Nephron progenitor cell (in vitro differentiated cells): ENCODE measurements around the gene SGK1.

Experiments
- DNase-seq: peaks from one replicate; pipeline ENCODE4 v3.0.0; 2021
- H3K27ac Mint-ChIP-seq: 2 replicates; pipeline ENCODE4 v1.8.0; 2021; ENCODE audit warnings: mild to moderate bottlenecking, moderate library complexity, mixed read lengths
- H3K27me3 Mint-ChIP-seq: 2 replicates; pipeline ENCODE4 v1.8.0; 2021; ENCODE audit warnings: mild to moderate bottlenecking, low read depth, mixed read lengths; ENCODE audit not compliant: poor library complexity
- H3K36me3 Mint-ChIP-seq: 2 replicates; pipeline ENCODE4 v1.8.0; 2021; ENCODE audit warnings: low read depth, mixed read lengths
- H3K4me1 Mint-ChIP-seq: 2 replicates; pipeline ENCODE4 v1.8.0; 2021; ENCODE audit warnings: mixed read lengths
- H3K4me3 Mint-ChIP-seq: 2 replicates; pipeline ENCODE4 v1.8.0; 2021; ENCODE audit warnings: mild to moderate bottlenecking, moderate library complexity, mixed read lengths
- H3K9me3 Mint-ChIP-seq: 2 replicates; pipeline ENCODE4 v1.8.0; 2021; ENCODE audit warnings: mild to moderate bottlenecking, moderate library complexity, mixed read lengths
- TF ChIP-seq, protein P1 (sequence below): fragments of 200-600 bp; sonication (generic); IDR thresholded peaks from 2 replicates; pipeline ENCODE4 v1.5.0; 2021; ENCODE audit warnings: antibody characterized with exemption

Gene SGK1

DNA sequence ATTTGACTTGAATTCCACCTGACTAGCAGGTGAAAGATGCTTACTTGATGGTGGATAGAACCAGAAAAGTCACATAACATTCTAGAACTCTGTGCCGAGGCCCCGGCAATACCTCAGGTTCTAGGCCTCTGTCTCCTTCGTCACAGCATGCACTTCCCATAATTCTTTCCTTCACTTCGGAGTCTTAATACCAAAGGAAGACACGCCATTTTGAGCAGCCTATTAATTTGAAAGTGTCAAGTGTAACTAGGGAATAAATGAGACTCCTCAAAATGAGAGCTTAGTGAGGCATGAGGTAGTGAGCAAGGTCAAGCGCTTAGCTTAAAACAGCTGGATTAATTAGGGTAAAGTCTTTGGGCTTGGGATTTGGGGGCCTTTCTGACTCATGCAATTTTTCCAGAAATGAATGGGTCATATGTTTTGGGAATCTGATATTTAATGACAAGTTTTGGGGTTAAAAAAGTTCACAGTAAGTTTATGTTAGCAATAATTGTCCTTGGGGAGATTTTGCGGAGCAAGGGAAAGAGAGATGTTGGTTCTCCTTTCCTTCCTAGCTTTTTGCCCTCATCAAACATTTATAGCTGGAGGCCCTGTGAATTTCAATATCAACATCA lies 29.1 kb upstream of the SGK1 start:
- DNase-seq: no peak
- H3K4me1 Mint-ChIP-seq: peaks cover 8% of the 10 kb centered on the region
- no peaks in the 10 kb centered on the region for H3K36me3 Mint-ChIP-seq
- TF ChIP-seq, protein P1, sequence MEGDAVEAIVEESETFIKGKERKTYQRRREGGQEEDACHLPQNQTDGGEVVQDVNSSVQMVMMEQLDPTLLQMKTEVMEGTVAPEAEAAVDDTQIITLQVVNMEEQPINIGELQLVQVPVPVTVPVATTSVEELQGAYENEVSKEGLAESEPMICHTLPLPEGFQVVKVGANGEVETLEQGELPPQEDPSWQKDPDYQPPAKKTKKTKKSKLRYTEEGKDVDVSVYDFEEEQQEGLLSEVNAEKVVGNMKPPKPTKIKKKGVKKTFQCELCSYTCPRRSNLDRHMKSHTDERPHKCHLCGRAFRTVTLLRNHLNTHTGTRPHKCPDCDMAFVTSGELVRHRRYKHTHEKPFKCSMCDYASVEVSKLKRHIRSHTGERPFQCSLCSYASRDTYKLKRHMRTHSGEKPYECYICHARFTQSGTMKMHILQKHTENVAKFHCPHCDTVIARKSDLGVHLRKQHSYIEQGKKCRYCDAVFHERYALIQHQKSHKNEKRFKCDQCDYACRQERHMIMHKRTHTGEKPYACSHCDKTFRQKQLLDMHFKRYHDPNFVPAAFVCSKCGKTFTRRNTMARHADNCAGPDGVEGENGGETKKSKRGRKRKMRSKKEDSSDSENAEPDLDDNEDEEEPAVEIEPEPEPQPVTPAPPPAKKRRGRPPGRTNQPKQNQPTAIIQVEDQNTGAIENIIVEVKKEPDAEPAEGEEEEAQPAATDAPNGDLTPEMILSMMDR: no peak
- no peak overlapping the region for H3K4me3 Mint-ChIP-seq
- no peak overlapping the region for H3K27ac Mint-ChIP-seq
- H3K27me3 Mint-ChIP-seq: peaks cover 4% of the 10 kb centered on the region
- no peaks in the 10 kb centered on the region for H3K9me3 Mint-ChIP-seq

DNA sequence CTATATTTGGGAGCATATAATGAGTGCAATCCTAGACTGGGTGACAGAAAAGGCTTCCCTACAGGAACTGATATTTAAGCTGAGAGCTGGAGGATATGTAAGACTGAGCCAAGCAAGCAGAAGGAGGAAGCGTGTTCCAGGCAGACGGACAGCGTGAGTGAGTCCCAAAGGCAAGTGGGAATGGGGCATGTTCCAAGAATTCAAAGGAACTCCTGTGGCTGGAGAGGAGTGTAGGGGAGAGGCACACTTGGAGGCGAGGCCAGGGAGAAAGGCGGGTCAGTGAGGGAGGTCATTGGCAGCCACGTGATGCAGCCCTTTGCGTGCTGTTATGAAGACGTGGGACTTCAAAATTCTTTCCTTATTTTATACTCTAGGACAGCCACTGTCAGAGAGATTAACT lies 27.9 kb upstream of the SGK1 start:
- Mint-ChIP-seq H3K4me3 (no peak overlapping the region), H3K4me1 (no peaks in the 10 kb centered on the region), H3K36me3 (no peaks in the 10 kb centered on the region), H3K27ac (no peak overlapping the region), H3K27me3 (peaks cover 4% of the 10 kb centered on the region), H3K9me3 (no peaks in the 10 kb centered on the region)
- TF ChIP-seq, protein P1: no peak
- no peak for DNase-seq

DNA sequence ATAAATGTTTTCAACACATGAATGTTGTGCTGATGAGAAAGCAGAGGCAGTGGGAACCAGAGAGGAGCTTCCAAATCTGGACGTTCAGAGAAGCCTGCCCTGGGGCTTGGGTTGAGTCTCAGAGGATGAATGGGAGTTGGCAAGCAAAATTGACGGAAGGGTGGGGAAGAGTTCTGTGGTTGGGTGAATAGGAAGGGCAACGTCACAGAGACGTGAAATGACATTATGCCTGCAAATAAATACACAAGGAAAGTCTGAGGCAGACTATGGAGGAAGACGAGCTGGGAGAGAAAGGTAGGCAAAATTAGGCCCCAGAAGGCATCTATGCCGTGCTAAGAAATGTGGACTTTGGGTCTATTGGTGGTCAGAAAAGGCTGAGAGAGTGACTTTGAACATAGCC lies 25.2 kb upstream of the SGK1 start:
- Mint-ChIP-seq H3K4me3 (no peak overlapping the region), H3K27me3 (no peaks in the 10 kb centered on the region), H3K9me3 (no peaks in the 10 kb centered on the region), H3K36me3 (no peaks in the 10 kb centered on the region), H3K27ac (no peak overlapping the region), H3K4me1 (no peaks in the 10 kb centered on the region)
- no peak for DNase-seq
- TF ChIP-seq, protein P1: no peak

DNA sequence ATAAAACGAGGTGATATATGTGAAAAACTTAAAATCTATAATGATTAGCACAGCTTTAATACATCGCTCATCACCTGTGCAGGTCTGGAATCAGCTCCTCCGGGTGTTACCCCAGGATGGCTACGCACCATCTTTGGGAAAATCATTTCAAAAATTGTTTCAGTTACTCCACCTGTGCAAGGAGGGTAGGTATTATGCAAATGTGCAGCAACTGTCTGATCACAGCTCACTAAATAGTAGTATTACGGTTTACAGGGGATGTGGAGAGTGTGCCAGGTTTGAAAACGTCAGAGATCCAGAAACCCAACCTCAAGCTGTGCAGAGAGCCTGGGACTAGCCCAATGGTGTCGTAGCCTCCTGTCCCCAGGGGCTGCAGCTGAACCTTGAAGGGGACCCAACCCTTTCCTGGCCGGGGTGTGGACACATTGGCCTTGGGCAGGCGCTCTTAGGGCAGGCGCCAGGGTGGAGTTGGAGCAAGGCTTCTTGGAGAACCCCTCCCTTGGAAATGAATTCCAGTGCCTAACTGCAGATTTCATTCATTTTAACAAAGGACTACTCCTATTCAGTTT lies 24.2 kb upstream of the SGK1 start:
- no peak overlapping the region for H3K4me3 Mint-ChIP-seq

DNA sequence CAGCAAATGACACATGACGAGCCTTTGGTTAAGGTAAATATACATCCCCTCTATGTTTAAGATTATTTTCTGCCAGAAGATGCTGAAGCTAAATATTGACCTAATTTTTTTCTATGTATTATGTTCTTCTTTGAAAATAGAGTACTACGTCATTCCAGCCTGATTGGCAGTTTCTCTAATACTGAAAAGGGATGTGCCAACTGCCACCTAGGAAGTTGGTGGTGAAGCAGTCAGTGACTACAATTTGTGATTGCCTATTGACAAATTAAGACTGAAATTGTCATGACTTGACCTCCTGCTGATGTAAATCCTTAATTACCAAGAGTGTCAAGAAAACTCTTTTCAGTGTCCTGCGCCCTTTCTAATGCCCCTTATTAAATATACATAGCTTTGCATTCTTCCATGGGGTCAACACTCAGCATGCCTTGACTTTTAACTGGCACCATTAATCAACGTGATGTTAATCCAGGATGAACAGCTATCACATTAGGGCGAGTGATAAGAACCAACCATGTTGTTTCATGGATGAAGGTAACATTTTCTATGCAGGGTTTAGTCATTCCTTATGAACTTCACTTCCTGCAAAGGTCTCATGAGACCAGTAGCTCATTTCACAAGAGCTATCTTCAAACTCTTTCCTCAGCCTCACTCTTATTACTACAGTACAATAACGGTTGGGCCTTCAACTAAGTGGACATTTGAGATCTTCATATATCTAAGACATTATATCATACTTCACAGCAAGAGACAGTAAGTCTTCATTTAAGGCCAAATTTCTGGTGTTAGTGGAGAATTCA lies 22.5 kb upstream of the SGK1 start:
- TF ChIP-seq, protein P1: no peak
- DNase-seq: no peak
- no peaks in the 10 kb centered on the region for H3K9me3 Mint-ChIP-seq

More for the DNA sequence above, 24.2 kb upstream of the SGK1 start:
- DNase-seq: no peak
- H3K9me3 Mint-ChIP-seq: no peaks in the 10 kb centered on the region
- H3K27ac Mint-ChIP-seq: no peak overlapping the region
- TF ChIP-seq, protein P1: no peak
- H3K27me3 Mint-ChIP-seq: no peaks in the 10 kb centered on the region
- no peaks in the 10 kb centered on the region for H3K4me1 Mint-ChIP-seq
- H3K36me3 Mint-ChIP-seq: no peaks in the 10 kb centered on the region

More for the DNA sequence above, 22.5 kb upstream of the SGK1 start:
- no peaks in the 10 kb centered on the region for H3K36me3 Mint-ChIP-seq
- H3K4me1 Mint-ChIP-seq: no peaks in the 10 kb centered on the region
- no peaks in the 10 kb centered on the region for H3K27me3 Mint-ChIP-seq
- H3K27ac Mint-ChIP-seq: no peak overlapping the region
- no peak overlapping the region for H3K4me3 Mint-ChIP-seq
